GM15510 (cell line): ENCODE measurements around the gene CTBP2.

Experiments used
- POLR2A ChIP-seq: IDR thresholded peaks from 3 replicates; pipeline ENCODE4 v1.6.1; 2011; ENCODE audit warnings: borderline replicate concordance; ENCODE audit not compliant: insufficient read length; ENCODE audit errors: extremely low read depth

The CTBP2 gene

DNA sequence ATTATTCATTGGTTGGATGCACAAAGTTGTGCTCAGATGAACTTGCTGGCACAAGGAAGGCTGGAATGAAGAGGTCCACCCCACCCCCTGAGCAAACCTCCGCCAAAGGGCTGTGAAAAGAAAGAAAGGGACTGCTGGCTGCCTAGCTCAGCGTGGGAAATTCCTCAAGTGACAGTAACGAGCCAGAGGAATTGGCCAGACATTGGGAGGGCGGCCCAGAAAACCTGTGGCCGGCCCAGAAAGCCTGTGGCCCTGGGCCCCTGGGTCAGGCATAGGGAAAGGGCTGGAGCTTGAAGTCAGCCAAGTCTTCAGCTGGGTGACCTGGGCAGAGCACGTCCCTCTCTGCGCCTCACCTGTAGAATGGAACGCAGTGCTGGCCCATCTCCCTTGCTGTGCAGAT, 30.6 kb upstream of the CTBP2 start:
- no peak for TF ChIP-seq POLR2A

DNA sequence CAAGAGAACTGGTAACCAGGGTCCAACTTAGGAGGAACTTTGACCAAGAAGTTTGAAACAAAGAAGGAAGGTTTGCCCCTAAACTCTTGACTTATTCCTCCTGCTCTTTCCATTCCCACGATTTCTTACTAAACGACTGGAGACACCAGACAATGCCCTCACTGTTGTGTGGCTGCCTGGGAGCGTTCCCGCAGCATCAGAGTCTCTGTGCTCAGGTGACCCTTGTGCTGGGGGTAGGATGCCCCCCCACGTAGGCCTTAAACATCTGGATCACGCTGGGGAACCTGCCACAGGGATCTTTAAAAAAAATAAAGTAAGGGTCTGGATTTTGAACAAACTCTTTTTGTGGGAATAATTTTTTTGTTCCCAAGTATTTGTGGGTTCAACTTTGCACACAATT, 30.1 kb upstream of the CTBP2 start:
- TF ChIP-seq POLR2A: no peak

DNA sequence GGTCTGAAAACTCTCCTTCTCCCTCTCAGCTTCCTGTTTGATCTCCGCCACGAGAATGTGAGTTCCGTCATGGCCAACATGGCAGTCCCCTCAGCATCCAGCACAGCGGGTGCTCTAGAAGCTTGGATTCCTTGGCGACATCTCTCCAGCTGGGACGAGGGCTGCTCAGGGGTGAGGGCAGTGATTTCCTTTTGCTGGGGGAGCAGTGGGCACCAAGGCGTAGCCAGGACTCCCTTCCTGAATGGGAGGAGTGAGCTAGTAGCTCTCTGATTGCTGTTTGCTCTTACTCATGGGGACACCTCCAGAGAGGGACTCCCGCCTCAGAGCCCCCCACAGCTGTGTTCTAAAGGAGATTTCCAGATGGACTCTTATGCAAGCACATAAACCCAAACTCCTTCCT, 28.8 kb upstream of the CTBP2 start:
- no peak for TF ChIP-seq POLR2A

DNA sequence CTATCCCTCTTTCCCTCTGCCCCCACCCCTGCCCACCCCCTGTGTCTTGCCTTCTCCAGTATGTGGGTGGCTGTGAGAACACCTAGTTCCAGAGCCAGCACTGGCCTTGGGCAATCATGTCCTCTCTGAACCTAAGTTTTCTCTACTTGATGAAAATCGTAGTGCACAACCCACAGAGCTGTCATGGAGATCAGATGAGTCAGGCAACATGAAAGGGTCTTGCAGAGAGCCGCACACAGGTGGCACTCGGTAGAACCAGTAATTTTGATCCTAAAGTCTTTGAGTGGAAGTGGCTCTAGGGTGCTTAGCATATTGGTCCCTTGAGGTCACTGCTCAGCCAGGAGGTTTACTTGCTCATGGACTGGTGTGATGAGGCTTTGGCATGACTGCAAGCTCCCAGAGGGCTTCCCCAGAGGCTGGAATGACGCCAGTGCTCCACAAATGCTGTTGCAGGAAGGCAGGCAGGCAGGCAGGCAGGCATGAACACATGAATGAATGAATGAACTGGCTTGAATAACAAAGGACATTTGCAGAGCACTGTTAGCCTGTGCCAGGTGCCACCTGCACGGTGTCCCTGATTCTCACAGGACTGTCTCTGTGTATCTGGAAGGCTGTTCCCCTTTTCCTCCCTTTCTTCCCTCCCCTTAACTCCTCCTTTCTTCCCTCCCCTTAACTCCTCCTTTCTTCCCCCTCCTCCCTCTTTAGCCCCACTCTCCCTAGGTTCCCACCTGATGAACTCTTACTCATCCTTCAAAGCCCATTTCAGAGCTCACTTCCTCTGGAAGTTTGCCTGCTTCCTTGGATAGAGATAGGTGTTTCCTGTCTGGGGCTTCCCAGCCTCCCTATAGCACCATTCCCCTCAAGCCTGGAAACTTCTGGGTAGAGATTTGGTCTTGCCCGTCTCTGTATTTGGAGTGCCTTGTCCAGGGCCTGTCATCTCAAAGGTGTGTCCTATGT, 27.2 kb upstream of the CTBP2 start:
- no peak for TF ChIP-seq POLR2A

DNA sequence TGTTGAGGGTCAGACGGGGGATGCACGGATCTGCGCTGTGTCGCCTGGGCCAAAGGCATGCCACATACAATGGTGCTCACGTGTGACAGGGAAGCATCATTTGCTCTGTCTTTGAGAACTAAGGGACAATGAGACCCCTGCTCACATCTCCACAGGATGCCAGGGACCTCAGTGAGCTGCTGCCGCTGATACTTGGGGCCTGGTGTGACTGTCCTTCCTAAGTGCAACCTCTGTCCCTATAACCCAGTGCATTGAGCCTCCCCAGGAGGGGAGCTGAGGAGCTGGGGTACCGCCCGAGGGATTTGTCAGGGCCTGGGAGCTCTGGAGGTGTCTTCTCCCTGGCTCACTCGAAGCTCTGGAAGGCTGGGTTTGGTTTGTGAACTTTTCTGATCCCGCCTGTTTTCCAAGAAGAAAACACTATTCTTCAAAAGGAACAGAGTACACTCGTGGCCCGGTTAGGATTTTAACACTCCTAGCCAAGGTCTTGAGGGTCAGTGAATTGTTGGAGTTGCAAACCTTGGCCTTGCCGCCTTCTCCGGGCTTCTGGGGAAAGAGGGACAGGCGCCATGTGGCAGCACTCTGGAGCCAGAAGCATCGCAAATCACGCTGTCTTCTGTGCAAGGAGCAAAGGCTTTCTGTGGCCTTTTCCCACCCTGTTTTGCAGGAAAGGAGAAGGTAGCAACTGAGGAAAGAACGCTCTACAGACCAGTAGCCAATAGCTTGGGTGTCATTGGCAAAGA, 26.2 kb upstream of the CTBP2 start:
- TF ChIP-seq POLR2A: no peak

DNA sequence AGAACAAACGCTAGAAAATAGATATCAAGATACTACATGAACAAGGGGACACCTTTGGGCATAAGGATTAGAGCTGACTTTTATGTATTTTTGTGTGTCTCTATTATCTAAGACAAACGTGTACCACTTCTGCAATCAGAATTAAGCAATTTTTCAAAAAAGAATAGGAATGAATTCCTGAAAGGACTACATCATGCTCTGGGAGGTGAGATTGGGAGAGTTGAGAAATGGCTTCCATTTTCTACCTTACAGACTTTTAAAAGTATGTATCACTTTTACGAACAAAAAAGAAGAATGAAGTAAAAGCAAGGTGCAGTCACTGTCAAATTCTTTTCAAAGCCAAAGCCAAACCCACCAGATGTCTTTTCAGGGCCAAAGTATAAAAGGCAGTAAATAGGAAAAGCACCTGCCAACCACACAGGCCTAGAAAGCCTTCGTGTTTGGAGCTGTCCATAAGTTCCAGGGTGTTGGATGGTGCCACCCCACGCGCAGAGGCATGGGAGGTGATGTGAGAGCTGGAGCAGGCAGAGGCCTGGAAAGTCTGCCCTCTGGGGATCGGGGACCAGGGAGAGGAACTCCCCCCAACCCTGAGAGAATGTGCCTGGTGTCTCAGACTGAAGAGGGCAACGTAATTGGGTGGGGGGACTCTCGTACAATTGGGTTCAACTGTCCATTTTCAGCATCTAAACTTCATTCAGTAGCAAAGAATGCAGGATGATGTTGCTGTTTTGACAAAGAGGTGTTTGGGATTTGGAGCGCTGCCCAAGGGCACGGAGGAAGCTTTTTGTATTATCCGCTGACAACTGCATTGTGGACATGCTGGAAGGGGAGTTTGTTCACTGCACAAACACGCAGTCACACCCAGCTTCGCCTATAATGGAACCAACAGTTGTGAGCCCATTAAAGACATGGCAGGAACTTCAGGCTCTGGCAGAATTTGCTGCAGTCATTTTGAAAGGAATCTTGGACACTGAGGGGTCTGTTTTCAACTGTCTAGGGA, 17.6 kb upstream of the CTBP2 start:
- no peak for TF ChIP-seq POLR2A

DNA sequence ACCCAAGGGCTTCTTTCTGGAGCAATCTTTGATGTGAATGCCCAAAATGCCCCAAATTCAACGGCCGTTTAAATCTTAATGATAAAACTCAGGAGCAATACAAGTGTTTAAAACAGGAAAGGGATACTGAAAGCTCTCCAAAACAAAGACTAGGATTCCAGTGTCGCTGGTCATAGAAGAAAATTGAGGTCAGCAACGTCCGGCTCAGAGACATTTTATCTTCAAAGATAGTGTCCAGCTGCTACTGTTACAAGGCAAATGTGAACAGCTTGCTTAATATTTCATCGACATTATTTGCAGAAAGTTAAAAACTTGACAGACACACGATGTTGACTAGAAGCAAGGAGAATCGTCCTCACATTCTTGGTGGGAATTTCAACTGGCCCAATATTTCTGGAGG, 15.4 kb upstream of the CTBP2 start:
- TF ChIP-seq POLR2A: no peak

DNA sequence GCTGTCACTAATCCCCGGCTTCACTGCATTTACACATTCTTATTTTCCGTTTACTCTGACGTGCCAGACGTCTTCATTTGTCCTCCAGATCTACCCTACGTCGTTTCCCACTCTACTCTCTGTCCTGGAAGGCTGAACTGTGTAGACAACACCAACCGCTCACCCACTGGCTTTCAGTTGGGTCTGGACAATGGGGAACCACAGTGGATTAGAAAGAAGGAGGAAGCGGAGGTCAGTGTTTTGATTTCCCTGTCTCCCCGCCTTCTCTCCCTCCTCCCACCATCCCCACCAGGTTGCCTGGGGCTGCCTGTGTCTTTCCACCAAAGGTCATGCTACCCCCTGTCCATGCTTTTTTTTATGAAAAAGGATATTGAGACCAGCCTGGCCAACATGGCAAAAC, 14.0 kb upstream of the CTBP2 start:
- TF ChIP-seq POLR2A: no peak

DNA sequence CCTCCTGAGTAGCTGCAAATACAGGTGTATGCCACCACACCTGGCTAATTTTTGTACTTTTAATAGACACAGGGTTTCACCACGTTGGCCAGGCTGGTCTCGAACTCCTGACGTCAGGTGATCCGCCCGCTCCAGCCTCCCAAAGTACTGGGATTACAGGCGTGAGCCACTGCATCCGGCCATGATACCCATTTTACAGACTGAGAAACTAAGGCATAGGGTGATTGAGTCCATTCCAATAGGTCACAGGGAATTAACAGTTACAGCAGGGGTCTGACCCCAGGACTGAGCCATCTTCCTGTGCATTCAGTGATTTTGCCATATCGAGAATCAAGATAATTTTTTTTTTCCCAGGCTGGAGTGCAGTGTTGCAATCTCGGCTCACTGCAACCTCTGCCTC, 12.3 kb upstream of the CTBP2 start:
- no peak for TF ChIP-seq POLR2A

DNA sequence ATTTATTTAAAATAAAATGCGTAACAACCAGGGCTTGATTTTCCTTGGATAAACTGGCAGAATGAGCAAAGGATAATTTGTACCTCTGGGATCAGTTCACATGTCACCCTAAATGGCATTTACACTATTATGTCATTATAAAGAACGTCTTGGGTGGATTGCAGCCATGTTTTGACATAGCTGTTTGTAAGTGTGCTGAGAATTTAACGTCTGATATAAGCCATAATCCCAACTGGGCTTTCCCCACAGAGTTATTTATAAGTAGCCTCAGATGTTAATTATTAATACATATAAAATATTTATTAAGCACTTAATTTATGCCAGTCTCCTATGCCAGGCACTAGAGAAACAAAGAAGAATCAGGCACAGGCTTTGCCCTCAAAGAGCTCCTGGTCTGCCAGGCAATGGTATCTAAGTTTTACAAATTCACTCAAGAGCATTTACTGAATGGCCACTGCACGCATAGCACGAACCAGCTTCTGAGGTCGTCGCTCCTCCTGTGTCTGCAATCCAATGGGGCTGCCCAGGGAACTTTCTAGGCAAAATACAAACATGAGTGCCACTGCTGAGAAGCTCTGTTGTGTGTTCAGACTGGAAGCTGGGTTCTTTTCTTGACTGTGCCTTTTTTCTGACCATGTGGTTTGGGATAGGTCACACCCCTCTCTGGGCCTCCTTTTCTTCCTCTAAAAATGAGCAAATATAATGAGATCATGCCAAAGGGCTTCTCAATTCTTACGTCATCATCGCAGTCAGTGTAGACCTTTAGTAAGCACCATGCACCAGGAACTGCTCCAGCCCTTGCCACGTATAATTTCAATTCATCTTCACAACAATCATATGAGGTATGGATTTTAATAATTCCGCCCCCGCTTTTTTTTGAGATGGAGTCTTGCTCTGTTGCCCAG, 11.3 kb upstream of the CTBP2 start:
- TF ChIP-seq POLR2A: no peak

DNA sequence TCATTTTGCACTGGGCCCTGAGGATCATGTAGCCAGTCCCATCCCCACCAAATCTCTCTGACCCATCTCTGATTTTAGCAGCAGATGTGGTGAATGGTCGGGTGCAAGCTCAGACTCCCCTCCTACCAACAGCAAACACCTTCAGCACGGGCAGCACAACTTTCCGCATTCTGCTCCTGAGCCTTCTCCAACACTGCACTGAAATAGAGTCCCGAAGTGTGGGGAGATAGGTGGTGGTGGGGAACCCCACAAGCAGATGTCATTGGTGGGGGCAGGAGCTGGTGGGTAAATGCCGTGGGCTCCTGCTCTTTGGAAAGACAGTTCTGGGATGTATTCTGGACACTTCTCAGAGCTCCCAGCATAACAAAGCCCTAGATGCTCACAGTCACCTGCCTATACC, 9.6 kb upstream of the CTBP2 start:
- TF ChIP-seq POLR2A: no peak

DNA sequence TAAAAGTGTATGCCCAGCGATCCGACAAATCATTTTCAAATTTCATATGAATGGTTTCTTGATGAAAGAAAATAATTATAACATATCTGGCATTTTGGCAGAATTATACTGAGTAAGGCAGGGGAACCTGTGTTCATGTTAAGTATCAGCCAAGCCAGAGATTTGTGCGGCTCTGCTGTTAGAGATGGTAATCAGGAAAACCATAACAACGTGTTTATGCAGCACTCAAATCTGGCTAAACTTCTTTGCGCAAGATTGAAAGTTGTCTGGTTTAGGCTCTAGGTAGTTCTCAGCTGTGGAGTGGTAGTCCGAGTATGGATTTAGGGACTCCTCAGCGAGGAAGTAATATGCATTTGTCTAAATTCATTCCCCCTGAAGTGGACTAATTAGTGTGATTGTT, 8.9 kb upstream of the CTBP2 start:
- TF ChIP-seq POLR2A: no peak

DNA sequence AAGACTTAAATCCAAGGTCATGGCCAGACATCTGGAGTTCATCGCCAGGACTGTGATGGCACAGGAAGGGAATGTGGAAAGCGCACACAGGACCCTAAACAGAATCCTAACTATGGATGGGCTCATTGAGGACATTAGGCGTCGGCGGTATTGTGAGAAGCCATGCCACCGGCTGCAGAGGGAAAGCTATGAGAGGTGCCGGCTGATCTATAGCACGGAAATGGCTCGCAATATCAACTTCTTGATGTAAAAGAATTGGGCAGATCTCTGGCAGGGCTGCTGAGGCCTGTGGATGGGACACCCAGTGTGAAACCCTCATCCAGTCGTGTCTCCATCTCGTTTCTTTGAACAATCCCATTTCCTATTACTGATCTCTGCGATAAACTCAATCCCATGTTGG, 6.3 kb upstream of the CTBP2 start:
- TF ChIP-seq POLR2A: no peak
